HG03432 (cell line): ENCODE results near the gene GPATCH11.

ENCODE experiments used
- ATAC-seq: cut with Tn5 transposase; IDR thresholded peaks from one replicate; pipeline ENCODE4 v1.9.1; 2021; ENCODE audit warnings: mild to moderate bottlenecking, moderate library complexity; ENCODE audit not compliant: unreplicated experiment

Gene GPATCH11

GRCh38 chr2:37083873-37084794 lies at the start of gene GPATCH11, which contains the start of gene HEATR5B:
GPATCH11 (plus strand) TSS chr2:37084518; CDS start chr2:37088382, 3,864 bp downstream.
HEATR5B (minus strand) TSS chr2:37084372; CDS start chr2:37083414, 958 bp downstream.
- ATAC-seq, result peak; percentile 89

DNA sequence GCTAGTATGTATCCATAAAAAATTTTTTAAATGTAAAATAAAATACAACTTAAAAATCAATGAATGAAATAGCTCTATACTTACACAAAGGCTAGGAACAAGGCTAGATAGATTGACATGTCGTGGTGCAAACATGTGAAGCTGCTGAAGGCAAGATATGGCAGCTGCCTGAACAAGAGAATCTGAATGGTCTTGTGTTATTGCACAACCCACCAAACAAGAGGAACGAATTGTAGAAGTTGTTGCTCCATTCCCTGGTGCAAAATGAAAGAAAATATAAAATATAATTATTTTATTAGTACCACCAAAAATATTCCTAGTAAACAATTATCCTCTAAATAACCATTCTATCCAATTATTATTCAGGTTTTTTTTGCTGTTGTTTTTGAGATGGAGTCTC lies 46.5 kb upstream of the GPATCH11 start:
- ATAC-seq, result no peak

DNA sequence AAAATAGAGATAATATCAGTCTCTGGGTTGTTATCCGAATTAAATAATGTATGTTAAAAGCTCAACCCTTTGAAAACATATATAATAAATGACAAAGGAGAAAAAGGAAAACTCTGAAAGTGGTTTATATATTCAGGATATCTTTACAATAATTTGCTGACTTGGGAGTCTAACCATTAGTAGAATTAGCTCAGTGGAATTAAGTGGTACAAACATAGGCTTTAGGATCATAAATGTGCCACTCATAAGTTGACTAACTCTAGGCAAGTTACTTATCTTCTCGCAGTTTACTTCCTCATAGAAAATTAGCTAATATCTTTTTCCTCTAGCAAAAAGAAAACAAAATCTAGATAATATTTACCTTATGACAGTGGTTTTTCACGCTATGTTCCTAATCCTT lies 44.7 kb upstream of the GPATCH11 start:
- no peak for ATAC-seq

DNA sequence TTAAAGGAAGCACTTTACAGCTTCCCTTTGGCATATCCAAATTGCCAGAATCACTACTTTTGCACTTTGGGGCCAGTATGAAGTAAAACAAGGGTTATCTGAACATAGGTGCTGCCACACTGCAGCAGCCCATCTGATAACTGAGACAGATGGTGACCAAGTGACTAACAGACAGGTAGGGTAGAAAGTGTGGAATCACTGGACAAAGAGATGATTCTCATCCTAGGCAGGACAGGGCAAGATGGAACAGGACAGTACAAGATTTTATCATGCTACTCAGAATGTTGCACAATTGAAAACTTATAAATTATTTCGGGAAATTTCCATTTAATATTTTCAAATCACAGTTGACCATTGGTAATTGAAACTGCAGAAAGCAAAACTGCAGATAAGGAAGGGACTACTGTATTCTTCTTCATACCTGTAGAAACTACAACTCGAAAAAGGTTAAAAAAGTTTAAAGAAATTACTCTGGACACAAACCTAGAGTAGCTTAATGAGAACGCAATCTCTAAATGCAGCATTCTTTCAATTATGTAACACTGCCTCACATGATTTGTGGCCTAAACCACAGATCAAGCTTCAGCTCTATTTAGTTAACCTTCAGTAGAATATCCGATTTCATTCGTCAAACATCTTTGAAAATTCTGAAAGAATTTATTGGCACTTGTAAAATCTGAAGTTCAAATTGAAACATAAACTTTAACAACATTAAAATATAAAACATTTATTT lies 31.6 kb upstream of the GPATCH11 start:
- no peak for ATAC-seq

DNA sequence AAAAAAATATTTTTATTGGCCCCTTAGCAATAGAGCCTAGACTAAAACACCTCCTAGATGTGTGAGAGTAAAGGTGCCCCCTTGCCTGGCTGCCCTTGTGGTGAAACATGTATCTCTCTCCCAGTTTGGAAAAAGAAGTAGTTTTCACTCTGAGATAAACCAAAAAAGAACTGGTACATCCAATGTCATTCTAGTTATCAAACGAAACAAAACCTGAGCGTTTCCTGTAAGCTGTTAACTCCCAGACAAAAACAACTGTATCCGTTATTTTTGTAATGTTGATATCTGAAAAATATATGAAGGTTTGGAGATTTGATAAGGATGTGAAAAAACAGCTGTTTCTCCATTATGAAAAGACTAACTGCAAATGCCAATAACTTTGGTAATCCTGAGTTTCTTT lies 24.5 kb upstream of the GPATCH11 start:
- ATAC-seq, result no peak

GRCh38 chr2:37060446-37060845 lies 23.9 kb upstream of the GPATCH11 start:
- no peak for ATAC-seq

GRCh38 chr2:37061013-37061711 lies 23.2 kb upstream of the GPATCH11 start:
- ATAC-seq, result no peak

- no peak for ATAC-seq
Measured at GRCh38 chr2:37061776-37062175, 22.5 kb upstream of the GPATCH11 start.

DNA sequence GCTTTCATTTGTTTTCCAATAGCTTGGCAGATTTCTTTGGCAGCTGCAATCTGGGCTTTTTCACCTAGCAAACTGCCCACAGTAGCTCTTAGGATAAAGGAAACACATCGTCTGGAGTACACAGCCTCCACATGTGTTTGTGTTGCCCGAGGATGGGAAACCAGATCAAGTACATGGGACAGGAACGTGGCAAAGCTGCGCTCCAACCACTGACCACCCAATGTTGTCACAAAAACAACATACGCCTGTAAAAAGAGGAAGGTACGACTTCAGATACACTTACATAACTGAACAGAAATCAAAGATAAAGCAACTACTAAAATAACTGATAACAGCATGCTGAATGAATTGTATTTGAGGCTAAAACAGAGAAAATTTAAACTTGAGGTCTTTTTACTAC lies 15.6 kb upstream of the GPATCH11 start:
- no peak for ATAC-seq

DNA sequence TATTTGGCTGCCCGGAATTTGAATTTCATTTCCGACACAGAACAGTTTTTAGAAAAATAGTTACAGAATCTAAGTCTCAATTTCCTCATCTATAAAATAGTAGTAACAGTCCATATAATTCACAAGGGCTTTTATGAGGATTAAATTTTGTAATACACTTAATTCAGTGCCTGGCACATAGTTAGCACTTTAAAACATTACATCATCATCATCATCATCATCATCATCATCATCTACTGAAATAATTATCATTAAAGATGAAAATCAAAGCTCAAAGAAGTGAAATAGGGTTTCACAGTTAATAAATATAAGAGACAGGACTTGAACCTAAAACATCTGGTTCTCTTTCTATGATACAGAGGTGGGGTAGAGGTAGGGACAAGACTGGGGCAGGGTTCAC lies 13.4 kb upstream of the GPATCH11 start:
- no peak for ATAC-seq

DNA sequence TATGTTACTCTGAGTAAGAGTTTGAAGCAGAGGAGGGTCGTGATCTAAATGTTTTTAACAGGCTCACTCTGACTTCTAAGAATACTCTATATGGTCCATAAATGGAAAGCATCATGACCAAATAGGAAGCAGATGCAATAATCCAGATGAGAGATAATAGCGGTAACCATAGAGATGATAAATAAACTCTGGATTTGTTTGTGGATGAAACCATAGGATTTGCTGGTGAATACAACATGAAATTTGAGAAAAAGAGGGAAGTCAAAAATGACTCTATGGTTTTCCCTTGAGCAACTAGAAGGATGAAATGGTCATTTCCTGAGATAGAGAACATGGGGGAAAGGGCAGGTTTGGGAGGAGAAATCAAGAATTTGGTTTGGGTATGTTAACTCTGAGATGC lies 4.1 kb upstream of the GPATCH11 start:
- ATAC-seq, result no peak

DNA sequence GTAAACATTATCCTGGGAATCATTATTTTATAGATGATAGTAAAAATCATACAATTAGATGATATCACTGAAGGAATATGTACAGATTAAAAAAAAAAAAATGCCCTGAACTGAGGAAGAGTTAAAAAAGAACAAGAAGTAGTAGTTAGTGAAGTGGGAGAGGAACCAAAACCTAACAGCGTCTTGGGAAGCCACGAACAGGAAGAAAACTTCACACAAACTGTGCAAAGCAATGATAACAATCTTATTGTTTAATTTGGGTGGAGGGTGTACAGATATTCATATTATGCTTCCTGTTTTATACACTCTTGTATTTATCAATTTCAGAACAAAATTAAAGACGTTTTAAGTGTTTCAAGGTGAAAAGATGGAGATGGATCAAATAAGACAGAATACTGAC lies 3.6 kb upstream of the GPATCH11 start:
- no peak for ATAC-seq

GRCh38 chr2:37084797-37085196 lies 479 bp downstream of the GPATCH11 start:
- no peak for ATAC-seq

- no peak for ATAC-seq
Measured at GRCh38 chr2:37085731-37086147, 1.4 kb downstream of the GPATCH11 start.

GRCh38 chr2:37090019-37090477 lies 5.7 kb downstream of the GPATCH11 start:
- peak; percentile 82 for ATAC-seq

GRCh38 chr2:37091873-37092272 lies 7.6 kb downstream of the GPATCH11 start:
- ATAC-seq, result peak; percentile 62

GRCh38 chr2:37096568-37096967 lies 12.2 kb downstream of the GPATCH11 start:
- ATAC-seq, result no peak

GRCh38 chr2:37098416-37099118 lies 14.2 kb downstream of the GPATCH11 start:
- ATAC-seq, result no peak

- ATAC-seq, result no peak
Measured at GRCh38 chr2:37100054-37100453, 15.7 kb downstream of the GPATCH11 start.

DNA sequence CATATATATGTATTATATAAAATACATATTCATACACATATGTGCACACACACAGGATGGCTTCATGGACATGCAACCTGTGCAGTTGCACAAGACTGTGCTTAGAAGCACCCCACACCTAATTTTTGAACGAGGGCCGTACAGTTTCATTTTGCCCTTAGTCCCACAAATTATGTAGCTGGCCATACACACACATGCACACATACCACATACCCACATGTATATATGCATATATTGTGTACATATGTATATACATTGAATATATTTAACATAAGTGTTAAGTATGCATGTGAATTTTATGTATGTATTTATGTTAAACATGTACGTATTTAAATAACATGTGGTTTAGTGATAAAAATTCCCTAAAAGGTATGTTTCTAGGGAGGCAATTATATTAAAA lies 18.3 kb downstream of the GPATCH11 start:
- no peak for ATAC-seq

DNA sequence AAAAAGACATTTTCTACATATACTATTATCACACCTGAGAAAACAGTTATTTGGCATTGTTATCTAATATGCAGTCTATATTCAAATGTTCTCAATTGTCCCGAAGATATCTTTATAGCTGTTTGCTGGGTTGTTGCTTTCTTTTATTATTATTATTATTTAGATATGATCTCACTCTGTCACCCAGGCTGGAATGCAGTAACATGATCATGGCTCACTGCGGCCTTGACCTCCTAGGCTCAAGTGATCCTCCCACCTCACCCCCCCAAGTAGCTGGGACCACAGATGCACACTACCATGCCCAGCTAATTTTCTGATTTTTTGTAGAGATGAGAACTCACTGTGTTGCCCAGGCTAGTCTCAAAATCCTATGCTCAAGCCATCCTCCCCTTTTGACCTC lies 19.9 kb downstream of the GPATCH11 start:
- no peak for ATAC-seq
